ENCODE measurements around the gene FLOT1. TPM values are rescaled to one million over a fixed set of nuclear protein-coding genes. Genes with fewer than 3 reads are reported as not detected.

Gene FLOT1
- polyA plus RNA-seq, 2 of the 4 experiments (the other 2 are of a cell fraction): 89.7 to 135 TPM

DNA sequence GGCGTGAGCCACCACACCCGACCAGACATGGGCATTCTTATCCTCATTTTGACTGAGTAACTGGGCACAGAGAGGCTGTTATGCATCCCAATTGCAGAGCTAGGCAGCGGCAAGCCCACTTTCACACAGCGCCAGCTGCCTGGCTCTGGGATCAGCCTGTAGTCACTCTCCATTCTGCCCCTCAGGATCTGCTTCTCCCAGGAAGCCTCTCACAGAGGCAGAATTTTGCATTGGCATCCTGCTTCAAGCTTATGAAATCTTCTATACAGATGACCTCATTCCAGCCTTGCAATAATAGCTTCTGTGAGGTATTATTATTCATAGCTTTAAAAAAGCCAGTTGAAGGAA, 38.9 kb upstream of the FLOT1 start:
- DNase-seq (ENCODE audit: low read depth in 1 of 2, low spot score in 1 of 2) (no peak), ATAC-seq (peak in 1 of 2 experiments; percentile 49; a peak in 4 of 6 replicates), FAIRE-seq (no peak)
- peak overlapping the region; percentile 82 for H3K4me2 ChIP-seq
- 0 out of 3 replicates have a peak, but pooled peaks cover 7% of the 10 kb centered on the region for H3K9me3 ChIP-seq
- TF ChIP-seq HEYL (CRISPR knock-in tag; IDR thresholded peaks at IDR 0.05): 0 out of 2 replicates have a peak, but pooled peaks have one; percentile 49
- TF ChIP-seq JUNB (IDR thresholded peaks at IDR 0.05): no peak
- ChIA-PET CTCF (interaction anchor here (0.9 to 7.3 kb wide), 13 partner anchors 12 to 133 kb away, joined by 3 to 35 read pairs (median 4); partner anchors contain the start of genes FLOT1 and VARS2), POLR2A (interaction anchor here (0.8 to 4.6 kb wide), 15 partner anchors 9 to 60 kb away, joined by 3 to 78 read pairs (median 5); partner anchors contain the start of genes FLOT1 and IER3)
- no peak overlapping the region for H3K4me3 ChIP-seq
- WGBS (ENCODE audit: missing lambda C conversion rate): 86% methylated on average over 4 of the region's 4 CpGs
- peak overlapping the region; percentile 96 to 97 for H3K27ac ChIP-seq
- H3K4me1 ChIP-seq: peaks cover 86% of the 10 kb centered on the region

DNA sequence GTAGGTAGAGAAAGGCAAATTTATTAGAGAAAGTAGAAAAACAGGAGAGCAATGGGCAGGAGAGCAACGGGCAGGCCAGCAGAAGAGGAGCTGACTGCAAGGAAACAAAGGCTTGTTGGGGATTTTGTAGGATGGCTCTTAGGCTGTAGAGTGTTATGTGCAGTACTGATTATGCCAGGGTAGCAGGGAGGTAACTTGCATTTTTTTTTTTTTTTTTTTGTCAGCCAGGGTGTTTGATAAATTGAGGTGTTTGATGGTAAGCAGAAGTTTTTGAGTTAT, 38.1 kb upstream of the FLOT1 start:
- FAIRE-seq: no peak
- Histone ChIP-seq H3K4me2 (peak overlapping the region; percentile 82; the same call in 2 of the 3 replicates), H3K9me3 (0 out of 3 replicates have a peak, but pooled peaks cover 7% of the 10 kb centered on the region), H3K4me1 (peaks cover 78% of the 10 kb centered on the region), H3K4me3 (no peak overlapping the region), H3K27ac (peak overlapping the region; percentile 96 to 97)
- CTCF ChIA-PET: interaction anchor here (1.5 to 7.3 kb wide), 6 partner anchors 9 to 47 kb away, joined by 4 to 35 read pairs (median 12); no protein-coding TSS in a partner anchor
- 93% methylated on average over 1 of the region's 1 CpG for WGBS (ENCODE audit: missing lambda C conversion rate)
- TF ChIP-seq HDAC2 (IDR thresholded peaks at IDR 0.05) (no peak), RFX5 (IDR thresholded peaks at IDR 0.05) (no peak), KDM5A (IDR thresholded peaks at IDR 0.05) (no peak), CHD2 (IDR thresholded peaks at IDR 0.05; ENCODE audit: low read length, partially characterized antibody) (no peak), MYC (IDR thresholded peaks at IDR 0.05; ENCODE audit: borderline replicate concordance, low read length) (no peak), MAZ (IDR thresholded peaks at IDR 0.05; ENCODE audit: borderline replicate concordance, low read depth, low read length) (no peak), EHMT2 (IDR thresholded peaks at IDR 0.05; ENCODE audit: low read depth) (no peak), RCOR1 (IDR thresholded peaks at IDR 0.05; ENCODE audit: low read depth, low read length) (no peak), CHD4 (IDR thresholded peaks at IDR 0.05; ENCODE audit: borderline replicate concordance) (no peak), NR3C1 (IDR thresholded peaks at IDR 0.05) (no peak), CBX2 (IDR thresholded peaks at IDR 0.05; ENCODE audit: borderline replicate concordance, low read depth) (no peak), EP300 (IDR thresholded peaks at IDR 0.05) (no peak)
- TF ChIP-seq, protein P1, sequence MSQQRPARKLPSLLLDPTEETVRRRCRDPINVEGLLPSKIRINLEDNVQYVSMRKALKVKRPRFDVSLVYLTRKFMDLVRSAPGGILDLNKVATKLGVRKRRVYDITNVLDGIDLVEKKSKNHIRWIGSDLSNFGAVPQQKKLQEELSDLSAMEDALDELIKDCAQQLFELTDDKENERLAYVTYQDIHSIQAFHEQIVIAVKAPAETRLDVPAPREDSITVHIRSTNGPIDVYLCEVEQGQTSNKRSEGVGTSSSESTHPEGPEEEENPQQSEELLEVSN (IDR thresholded peaks at IDR 0.05; ENCODE audit: borderline replicate concordance, low read depth): no peak
- DNase-seq (ENCODE audit: low read depth in 1 of 2, low spot score in 1 of 2): no peak
- no peak for ATAC-seq
- POLR2A ChIA-PET: interaction anchor here (1.0 to 4.6 kb wide), 4 partner anchors 11 to 38 kb away, joined by 3 to 77 read pairs (median 30); partner anchors contain the start of genes FLOT1 and IER3

DNA sequence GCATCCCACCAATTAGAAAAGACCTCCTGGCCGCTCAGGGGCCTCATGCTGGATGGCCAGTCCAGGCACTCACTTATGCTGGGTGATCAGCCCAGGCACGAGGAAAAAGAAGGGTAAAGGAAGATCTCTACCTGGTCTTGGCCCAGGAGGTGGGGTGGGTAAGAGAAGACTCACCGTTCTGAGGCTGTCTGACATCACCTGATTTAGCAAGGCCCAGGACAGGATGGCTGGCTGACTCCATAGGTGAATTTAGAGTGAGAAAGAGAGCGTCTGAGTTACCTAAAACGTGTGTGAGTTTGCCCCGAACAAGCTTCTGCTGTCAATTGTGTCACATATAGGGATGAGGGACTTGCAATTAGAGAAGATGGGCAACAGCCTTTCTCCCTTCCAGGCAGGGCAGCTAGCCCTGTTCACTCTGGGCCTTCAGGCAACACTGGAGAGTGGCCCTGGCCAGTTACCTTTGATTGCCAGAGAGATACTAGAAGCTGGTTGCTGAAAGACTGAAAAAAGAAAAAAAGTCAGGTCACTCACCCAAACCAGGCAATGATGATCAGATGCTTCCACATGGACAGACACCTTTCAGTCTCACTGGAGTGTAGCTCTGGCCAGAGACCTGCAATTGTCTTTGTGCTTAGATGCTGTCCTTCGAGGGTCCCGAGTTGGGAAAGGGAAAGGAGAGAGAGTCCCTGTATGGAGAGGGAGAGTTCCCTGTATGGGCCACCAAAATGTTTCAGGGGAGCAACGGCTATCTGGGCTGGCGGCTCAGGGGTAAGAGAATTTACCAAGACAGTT, 37.6 kb upstream of the FLOT1 start:
- peak overlapping the region; percentile 82; the same call in 1 of the 3 replicates for H3K4me2 ChIP-seq
- H3K4me1 ChIP-seq: peaks cover 79% of the 10 kb centered on the region
- no peak for FAIRE-seq
- 93% methylated on average over 10 of the region's 10 CpGs for WGBS (ENCODE audit: missing lambda C conversion rate)
- 0 out of 3 replicates have a peak, but pooled peaks cover 1% of the 10 kb centered on the region for H3K9me3 ChIP-seq
- H3K27ac ChIP-seq: peak overlapping the region; percentile 96 to 97
- no peak overlapping the region for H3K4me3 ChIP-seq
- DNase-seq (ENCODE audit: low read depth in 1 of 2, low spot score in 1 of 2): no peak
- ChIA-PET POLR2A (interaction anchor here (1.0 to 4.6 kb wide), 3 partner anchors 11 to 38 kb away, joined by 3 to 77 read pairs (median 6); partner anchors contain the start of genes FLOT1 and IER3), CTCF (interaction anchor here (0.6 to 7.3 kb wide), 6 partner anchors 8 to 109 kb away, joined by 3 to 35 read pairs (median 11); no protein-coding TSS in a partner anchor)
- no peak for ATAC-seq
- TF ChIP-seq, protein P1 (IDR thresholded peaks at IDR 0.05; ENCODE audit: borderline replicate concordance, low read depth): no peak
- TF ChIP-seq BHLHE40 (IDR thresholded peaks at IDR 0.05; ENCODE audit: low read depth, low read length) (no peak), POLR2A (IDR thresholded peaks at IDR 0.05; ENCODE audit: low read length) (no peak), NR3C1 (IDR thresholded peaks at IDR 0.05) (no peak), TFCP2L1 (CRISPR knock-in tag; IDR thresholded peaks at IDR 0.05) (no peak), MAZ (IDR thresholded peaks at IDR 0.05; ENCODE audit: borderline replicate concordance, low read depth, low read length) (no peak), POLR2AphosphoS2 (conservative IDR thresholded peaks at IDR 0.05; ENCODE audit: low read length) (no peak), KDM1A (IDR thresholded peaks at IDR 0.05; ENCODE audit: low read depth) (no peak), SREBF2 (IDR thresholded peaks at IDR 0.05) (no peak), EP300 (IDR thresholded peaks at IDR 0.05) (no peak), CEBPB (IDR thresholded peaks at IDR 0.05) (no peak), JUNB (IDR thresholded peaks at IDR 0.05) (no peak), EHMT2 (IDR thresholded peaks at IDR 0.05; ENCODE audit: low read depth) (no peak)
- TF ChIP-seq, protein P2, sequence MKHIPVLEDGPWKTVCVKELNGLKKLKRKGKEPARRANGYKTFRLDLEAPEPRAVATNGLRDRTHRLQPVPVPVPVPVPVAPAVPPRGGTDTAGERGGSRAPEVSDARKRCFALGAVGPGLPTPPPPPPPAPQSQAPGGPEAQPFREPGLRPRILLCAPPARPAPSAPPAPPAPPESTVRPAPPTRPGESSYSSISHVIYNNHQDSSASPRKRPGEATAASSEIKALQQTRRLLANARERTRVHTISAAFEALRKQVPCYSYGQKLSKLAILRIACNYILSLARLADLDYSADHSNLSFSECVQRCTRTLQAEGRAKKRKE (CRISPR knock-in tag; IDR thresholded peaks at IDR 0.05; ENCODE audit: low read depth): no peak
- TF ChIP-seq, protein P3, sequence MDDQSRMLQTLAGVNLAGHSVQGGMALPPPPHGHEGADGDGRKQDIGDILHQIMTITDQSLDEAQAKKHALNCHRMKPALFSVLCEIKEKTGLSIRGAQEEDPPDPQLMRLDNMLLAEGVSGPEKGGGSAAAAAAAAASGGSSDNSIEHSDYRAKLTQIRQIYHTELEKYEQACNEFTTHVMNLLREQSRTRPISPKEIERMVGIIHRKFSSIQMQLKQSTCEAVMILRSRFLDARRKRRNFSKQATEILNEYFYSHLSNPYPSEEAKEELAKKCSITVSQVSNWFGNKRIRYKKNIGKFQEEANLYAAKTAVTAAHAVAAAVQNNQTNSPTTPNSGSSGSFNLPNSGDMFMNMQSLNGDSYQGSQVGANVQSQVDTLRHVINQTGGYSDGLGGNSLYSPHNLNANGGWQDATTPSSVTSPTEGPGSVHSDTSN (IDR thresholded peaks at IDR 0.05): no peak
- TF ChIP-seq, protein P4, sequence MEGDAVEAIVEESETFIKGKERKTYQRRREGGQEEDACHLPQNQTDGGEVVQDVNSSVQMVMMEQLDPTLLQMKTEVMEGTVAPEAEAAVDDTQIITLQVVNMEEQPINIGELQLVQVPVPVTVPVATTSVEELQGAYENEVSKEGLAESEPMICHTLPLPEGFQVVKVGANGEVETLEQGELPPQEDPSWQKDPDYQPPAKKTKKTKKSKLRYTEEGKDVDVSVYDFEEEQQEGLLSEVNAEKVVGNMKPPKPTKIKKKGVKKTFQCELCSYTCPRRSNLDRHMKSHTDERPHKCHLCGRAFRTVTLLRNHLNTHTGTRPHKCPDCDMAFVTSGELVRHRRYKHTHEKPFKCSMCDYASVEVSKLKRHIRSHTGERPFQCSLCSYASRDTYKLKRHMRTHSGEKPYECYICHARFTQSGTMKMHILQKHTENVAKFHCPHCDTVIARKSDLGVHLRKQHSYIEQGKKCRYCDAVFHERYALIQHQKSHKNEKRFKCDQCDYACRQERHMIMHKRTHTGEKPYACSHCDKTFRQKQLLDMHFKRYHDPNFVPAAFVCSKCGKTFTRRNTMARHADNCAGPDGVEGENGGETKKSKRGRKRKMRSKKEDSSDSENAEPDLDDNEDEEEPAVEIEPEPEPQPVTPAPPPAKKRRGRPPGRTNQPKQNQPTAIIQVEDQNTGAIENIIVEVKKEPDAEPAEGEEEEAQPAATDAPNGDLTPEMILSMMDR (IDR thresholded peaks at IDR 0.05): no peak

Data from A549 (cell line).